ENCODE measurements around the gene RXRG.
"Not testable (repeated sequence)": the region's sequence is repeated elsewhere in the genome, so short reads cannot be mapped to it uniquely, and the experiment has no call there.

RXRG gene

DNA sequence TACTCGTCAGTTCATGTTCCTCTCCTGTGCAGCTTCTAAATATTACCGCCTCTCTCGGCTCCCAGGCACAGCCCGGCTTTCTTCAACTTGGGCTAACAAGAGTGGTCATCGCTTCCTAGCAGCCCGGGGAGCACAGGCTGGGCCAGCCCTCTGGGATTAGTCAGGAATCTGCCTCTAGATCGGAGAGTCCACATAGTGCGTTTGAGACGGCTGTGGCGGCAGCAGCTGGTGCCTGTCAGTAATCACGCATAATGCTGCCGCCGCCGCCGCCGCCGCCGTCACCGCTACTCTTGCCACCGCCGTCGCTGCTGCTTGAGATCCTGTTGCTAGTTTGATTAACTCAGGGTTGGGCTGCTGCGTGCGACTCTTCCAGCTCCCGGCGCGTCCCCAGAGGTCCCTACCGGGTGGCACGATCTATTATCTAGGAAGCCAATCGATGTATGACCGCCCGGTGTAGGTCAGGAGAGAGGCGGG, at the start of gene RXRG:
Gene RXRG (minus strand): TSS at position 230 of the 474 bp plus-strand sequence. CDS start 233 bp downstream, outside the sequence.
- DNase-seq (ENCODE audit: low read depth in 2 of 2, low spot score in 1 of 2): no peak

GRCh38 chr1:165492845-165493373, 48.0 kb upstream of the RXRG start:
- no peak for DNase-seq (ENCODE audit: low read depth in 2 of 2, low spot score in 1 of 2)

- no peak for DNase-seq (ENCODE audit: low read depth in 2 of 2, low spot score in 1 of 2)
These were observed 45.2 kb upstream of the RXRG start for GRCh38 chr1:165490175-165490574.

GRCh38 chr1:165487921-165488320, 43.0 kb upstream of the RXRG start:
- DNase-seq (ENCODE audit: low read depth in 2 of 2, low spot score in 1 of 2): no peak

DNA sequence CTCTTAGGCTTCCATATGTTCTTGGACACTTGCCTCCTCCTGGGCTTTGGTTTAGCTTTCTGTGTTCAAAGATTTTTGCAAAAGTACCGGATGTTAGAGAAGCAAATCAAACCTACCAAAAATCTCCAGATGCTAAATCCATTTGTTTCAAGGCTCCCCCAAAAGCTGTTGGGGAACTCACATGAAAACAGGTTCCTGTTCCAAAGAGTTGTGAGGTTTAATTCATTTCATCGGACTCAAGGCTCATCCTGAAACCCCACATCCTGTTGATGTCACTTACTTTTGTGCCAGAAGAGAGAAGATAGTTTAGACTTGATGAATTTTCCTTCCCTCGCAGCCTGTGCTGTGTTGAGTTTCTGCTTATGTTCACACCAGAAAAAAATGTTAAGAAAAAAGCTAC, 41.7 kb upstream of the RXRG start:
- DNase-seq (ENCODE audit: low read depth in 2 of 2, low spot score in 1 of 2): no peak

DNA sequence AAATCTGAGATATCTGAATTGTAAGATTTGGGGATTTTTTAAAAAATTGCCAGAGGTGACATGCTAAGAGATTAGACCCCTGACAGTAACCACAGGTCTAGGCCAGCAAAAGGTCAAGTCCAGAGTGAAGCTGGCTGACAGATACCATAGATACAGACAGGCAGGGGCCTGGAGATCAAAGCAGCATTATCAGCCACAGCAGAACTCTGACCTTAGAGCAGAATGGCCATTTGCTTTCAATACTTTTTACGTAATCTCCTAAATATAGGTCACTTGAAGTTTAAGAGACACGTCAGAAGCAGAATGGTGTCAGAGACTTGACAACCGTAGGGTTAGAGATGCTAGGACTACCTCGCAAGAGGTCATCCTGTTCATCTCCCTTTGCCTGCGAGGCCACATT, 40.8 kb upstream of the RXRG start:
- no peak for DNase-seq (ENCODE audit: low read depth in 2 of 2, low spot score in 1 of 2)

- no peak for DNase-seq (ENCODE audit: low read depth in 2 of 2, low spot score in 1 of 2)
These were observed 39.6 kb upstream of the RXRG start for GRCh38 chr1:165484532-165484931.

GRCh38 chr1:165483412-165483811, 38.5 kb upstream of the RXRG start:
- no peak for DNase-seq (ENCODE audit: low read depth in 2 of 2, low spot score in 1 of 2)

GRCh38 chr1:165481820-165482532, 37.0 kb upstream of the RXRG start:
- no peak for DNase-seq (ENCODE audit: low read depth in 2 of 2, low spot score in 1 of 2)

DNA sequence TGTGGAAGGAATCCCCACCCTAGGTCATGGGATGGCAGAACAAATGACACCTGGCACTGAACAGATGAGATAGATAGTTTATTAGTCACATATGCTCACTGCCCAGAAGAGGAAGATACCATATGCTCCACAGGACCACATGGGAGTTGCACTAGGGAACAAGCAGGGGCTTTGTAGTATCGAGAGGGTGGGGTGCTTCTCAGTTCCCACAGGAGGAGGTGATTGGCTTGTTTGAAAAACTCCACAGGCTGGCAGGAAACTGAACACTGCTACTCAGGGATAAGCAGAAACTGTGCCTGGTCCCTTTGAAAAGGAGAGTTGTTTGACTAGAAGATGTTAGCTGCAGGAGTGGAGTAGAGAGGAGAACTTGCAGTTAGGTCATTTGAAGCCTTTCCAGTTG, 31.9 kb upstream of the RXRG start:
- DNase-seq (ENCODE audit: low read depth in 2 of 2, low spot score in 1 of 2): no peak

- DNase-seq (ENCODE audit: low read depth in 2 of 2, low spot score in 1 of 2): no peak
These were observed 29.3 kb upstream of the RXRG start for GRCh38 chr1:165474196-165474595.

DNA sequence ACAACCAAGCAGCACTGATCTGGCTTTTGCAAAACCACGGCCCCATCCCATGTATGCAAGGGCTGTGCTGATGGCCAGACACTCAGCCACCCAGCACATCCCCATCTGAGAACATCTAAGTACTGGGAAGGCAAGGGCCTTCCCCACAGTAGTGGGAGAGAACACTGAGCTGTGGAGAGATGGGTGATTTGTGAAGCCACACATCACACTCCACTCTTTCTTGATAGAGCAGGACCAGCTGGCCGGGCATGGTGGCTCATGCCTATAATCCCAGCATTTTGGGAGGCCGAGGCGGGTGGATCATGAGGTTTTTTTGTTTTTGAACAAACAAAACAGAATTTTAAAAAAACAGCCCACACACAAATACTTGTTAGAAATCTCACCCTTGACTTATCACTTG, 28.2 kb upstream of the RXRG start:
- no peak for DNase-seq (ENCODE audit: low read depth in 2 of 2, low spot score in 1 of 2)

- no peak for DNase-seq (ENCODE audit: low read depth in 2 of 2, low spot score in 1 of 2)
These were observed 23.9 kb upstream of the RXRG start for GRCh38 chr1:165468726-165469249.

DNA sequence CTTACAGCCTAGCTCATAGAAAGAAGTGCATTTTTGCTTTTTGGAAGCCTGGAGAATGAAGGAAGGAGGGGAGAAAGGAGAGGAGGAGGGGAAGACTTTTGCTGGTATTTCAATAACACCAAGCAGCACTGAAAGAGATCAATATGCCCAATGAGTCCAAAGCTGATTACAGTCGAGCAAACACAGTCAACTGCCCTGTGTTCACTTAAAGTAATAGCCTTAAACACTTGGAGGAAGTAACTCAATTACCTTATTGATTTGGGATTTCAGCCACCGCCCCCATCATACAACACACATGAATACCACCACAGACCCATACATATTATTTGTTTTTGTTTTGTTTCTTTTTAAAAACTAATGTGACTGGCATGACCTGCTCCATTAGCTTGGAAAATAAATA, 23.3 kb upstream of the RXRG start:
- DNase-seq (ENCODE audit: low read depth in 2 of 2, low spot score in 1 of 2): no peak

DNA sequence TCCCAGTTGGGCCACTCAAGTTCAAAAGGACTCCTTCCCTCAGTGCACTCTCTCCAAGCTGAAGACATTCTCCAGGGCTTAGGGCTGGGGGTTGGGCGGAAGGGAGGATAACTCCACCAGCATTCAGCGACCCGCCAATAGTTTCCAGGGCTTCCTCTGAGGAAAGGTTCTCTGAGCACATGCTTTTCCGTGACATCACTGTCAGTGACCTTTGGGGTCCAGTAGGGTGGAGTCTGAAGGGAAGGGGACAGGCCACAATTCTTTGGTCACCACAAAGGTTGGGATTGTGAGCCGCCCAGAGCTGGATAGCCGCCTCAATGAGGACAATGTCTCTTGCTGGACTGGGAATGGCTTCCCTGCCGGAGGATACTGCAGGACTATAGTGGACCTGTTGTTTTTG, 22.8 kb upstream of the RXRG start:
- DNase-seq (ENCODE audit: low read depth in 2 of 2, low spot score in 1 of 2): no peak

DNA sequence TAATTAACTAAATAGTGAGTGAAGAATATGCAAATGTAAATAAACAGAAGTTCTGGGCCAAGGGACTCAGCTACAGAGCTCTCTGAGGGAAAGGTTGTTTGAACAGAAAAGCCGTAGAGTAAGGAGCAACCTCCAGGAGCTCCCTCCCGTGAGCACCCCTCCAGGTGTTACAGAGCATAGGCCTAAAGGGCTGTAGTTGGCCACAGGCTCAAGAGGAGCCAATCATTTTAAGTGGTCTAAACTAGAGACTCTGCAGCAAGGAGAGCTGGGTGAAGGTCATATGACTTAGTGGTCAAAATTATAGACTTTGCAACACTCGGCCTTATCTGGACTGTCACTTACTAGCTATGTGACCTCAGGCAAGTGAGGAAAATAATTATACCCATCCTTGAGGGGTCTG, 19.1 kb upstream of the RXRG start:
- no peak for DNase-seq (ENCODE audit: low read depth in 2 of 2, low spot score in 1 of 2)

DNA sequence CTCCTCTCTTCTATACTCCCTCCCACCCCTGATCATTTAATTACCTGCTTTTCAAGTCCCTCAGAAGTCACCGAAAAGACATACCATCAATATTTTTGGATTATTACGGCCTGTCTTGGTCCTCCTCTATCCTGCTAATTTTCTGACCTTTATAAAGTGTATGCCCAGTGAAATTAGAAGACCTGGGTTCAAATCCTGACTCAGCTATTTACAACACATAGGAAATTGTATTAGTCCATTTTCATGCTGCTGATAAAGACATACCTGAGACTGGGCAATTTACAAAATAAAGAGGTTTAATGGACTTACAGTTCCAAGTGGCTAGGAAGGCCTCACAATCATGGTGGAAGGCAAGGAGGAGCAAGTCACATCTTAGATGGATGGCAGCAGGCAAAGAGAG, 14.8 kb upstream of the RXRG start:
- not testable (repeated sequence) for DNase-seq (ENCODE audit: low read depth in 2 of 2, low spot score in 1 of 2)

DNA sequence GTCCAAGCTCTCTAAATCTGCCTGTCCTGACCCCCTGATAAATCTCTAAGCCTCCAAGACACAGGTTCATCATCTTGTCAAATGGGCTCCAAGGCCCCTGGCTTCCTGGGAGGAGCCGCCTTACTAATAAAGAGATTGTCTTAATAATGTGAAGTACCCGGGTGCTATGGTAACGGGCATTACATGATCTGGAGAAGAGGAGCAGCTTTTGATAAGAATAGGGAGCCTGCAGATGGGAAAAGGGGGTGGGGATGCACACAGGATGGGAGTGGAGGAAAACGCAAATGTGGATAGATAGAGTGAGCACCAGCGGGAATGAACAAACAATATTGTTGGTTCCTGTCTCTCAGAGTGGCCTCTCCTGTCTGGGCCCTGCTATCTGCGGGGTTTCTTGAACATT, 11.9 kb upstream of the RXRG start:
- DNase-seq (ENCODE audit: low read depth in 2 of 2, low spot score in 1 of 2): no peak

DNA sequence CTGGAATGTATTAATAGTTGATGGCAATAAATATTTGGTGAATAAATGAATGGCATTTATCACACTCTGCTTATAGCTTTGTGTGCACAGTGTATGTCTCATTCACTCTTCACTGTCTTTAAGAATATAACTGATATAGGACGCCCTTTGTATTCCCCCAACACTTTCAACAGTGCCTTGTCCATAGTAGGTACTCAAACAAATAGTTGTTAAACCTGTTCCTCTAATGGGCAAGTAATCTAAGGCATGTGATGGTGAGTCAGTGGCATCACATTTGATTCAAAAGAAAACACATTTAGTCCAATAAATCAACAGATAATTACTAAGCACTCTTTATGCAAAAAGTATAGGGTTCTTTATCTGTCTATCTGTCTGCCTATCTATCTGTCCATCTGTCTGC, 11.2 kb upstream of the RXRG start:
- DNase-seq (ENCODE audit: low read depth in 2 of 2, low spot score in 1 of 2): no peak

- no peak for DNase-seq (ENCODE audit: low read depth in 2 of 2, low spot score in 1 of 2)
These were observed 10.2 kb upstream of the RXRG start for GRCh38 chr1:165455111-165455510.

- no peak for DNase-seq (ENCODE audit: low read depth in 2 of 2, low spot score in 1 of 2)
These were observed 9.2 kb upstream of the RXRG start for GRCh38 chr1:165454091-165454610.

- no peak for DNase-seq (ENCODE audit: low read depth in 2 of 2, low spot score in 1 of 2)
These were observed 7.6 kb upstream of the RXRG start for GRCh38 chr1:165452336-165453130.
